Panc1 (cell line): Measurements from ENCODE around the gene EEF1A2. TPM values are rescaled to one million over a fixed set of nuclear protein-coding genes. Genes with fewer than 3 reads are reported as not detected.

Source experiments
- ATAC-seq: fragments of 200-7000 bp; cut with Tn5 transposase; 2 replicates; pipeline ENCODE4 v1.9.1; 2020; ENCODE audit warnings: mild to moderate bottlenecking, moderate library complexity
- BruUV-seq: library from RNA; stranded (reverse); fragments of 400-500 nt; replicated peaks from 2 replicates; lab custom pipeline; 2021; lab: Mats Ljungman, UMichigan
- CTCF ChIA-PET: fragments of 300-600 bp; sonication (Branson Sonifier 250); formaldehyde crosslinking; loops from one replicate; lab custom pipeline; 2022; ENCODE audit warnings: antibody characterized with exemption; lab: Charles Lee
- POLR2A ChIA-PET: fragments of 300-600 bp; sonication (Branson Sonifier 250); formaldehyde crosslinking; loops from one replicate; lab custom pipeline; 2022; ENCODE audit warnings: antibody characterized with exemption; lab: Charles Lee
- DNase-seq: peaks from one replicate; pipeline ENCODE4 v3.0.0-alpha.2; 2010; ENCODE audit warnings: low read depth, low spot score
- H3K27ac ChIP-seq: 2 replicates; pipeline ENCODE4 v1.5.1; 2011; ENCODE audit warnings: mild to moderate bottlenecking, low read length, inconsistent platforms
- H3K27me3 ChIP-seq: fragments of 200-500 bp; sonication (Bioruptor generic); 2 replicates; pipeline ENCODE4 v1.6.0; 2014; ENCODE audit warnings: low read length, inconsistent platforms; ENCODE audit not compliant: control insufficient read depth, insufficient read depth
- H3K36me3 ChIP-seq: fragments of 200-500 bp; sonication (Bioruptor generic); 2 replicates; pipeline ENCODE4 v1.5.1; 2014; ENCODE audit warnings: inconsistent platforms, mild to moderate bottlenecking, low read length, moderate library complexity; ENCODE audit not compliant: control insufficient read depth, insufficient read depth
- H3K4me1 ChIP-seq: 2 replicates; pipeline ENCODE4 v1.5.1; 2011; ENCODE audit warnings: inconsistent platforms, mild to moderate bottlenecking, low read length, moderate library complexity; ENCODE audit not compliant: control insufficient read depth, insufficient read depth
- H3K4me3 ChIP-seq, 2 experiments: 2 replicates each; pipeline ENCODE4 v1.5.1; 2011 to 2012; ENCODE audit warnings: low read depth in 2 of 2, low read length in 2 of 2, mild to moderate bottlenecking in 2 of 2, inconsistent platforms in 1 of 2, moderate library complexity in 1 of 2
- H3K9me3 ChIP-seq: fragments of 200-500 bp; sonication (Bioruptor generic); 2 replicates; pipeline ENCODE4 v1.5.1; 2014; ENCODE audit warnings: low read depth, mild to moderate bottlenecking, inconsistent platforms, low read length, moderate library complexity; ENCODE audit not compliant: control insufficient read depth, insufficient read depth
- POLR2AphosphoS5 ChIP-seq: IDR thresholded peaks from 2 replicates; pipeline ENCODE4 v1.6.1; 2012; ENCODE audit warnings: mild to moderate bottlenecking, low read depth, low read length, moderate library complexity
- SIN3A ChIP-seq: IDR thresholded peaks from 2 replicates; pipeline ENCODE4 v1.6.1; 2012; ENCODE audit warnings: low read depth, mild to moderate bottlenecking, low read length, moderate library complexity, borderline replicate concordance; ENCODE audit not compliant: insufficient read depth
- TCF7L2 ChIP-seq: IDR thresholded peaks from 2 replicates; pipeline ENCODE4 v1.6.1; 2011; ENCODE audit warnings: mild to moderate bottlenecking, low read depth, low read length, inconsistent platforms
- in situ Hi-C: cut with HindIII; loops from 2 replicates; pipeline ENCODE4 v1.10.0; 2016; ENCODE audit warnings: low sequenced_read_pairs, low pct_unique_long_range_greater_than_20kb
- intact Hi-C: fragments of 100-400 bp; cut with micrococcal nuclease; formaldehyde crosslinking; loops from one replicate; pipeline ENCODE4 v1.10.0; 2022; ENCODE audit not compliant: unreplicated experiment
- total RNA-seq: library from RNA; stranded (reverse); gene quantifications from one replicate; pipeline ENCODE4 v1.2.1, GENCODE V29; 2021; ENCODE audit not compliant: unreplicated experiment
- TF ChIP-seq, protein P1 (sequence below), 2 experiments: IDR thresholded peaks; 2 replicates each; pipeline ENCODE4 v1.6.1; 2011 to 2012; ENCODE audit warnings: low read depth in 2 of 2, control low read depth in 1 of 2, low read length in 1 of 2, mild to moderate bottlenecking in 1 of 2, moderate library complexity in 1 of 2; ENCODE audit not compliant: insufficient read depth in 1 of 2
- TF ChIP-seq, protein P2 (sequence below): fragments of 450-650 bp; IDR thresholded peaks from 2 replicates; pipeline ENCODE4 v1.5.1; 2017; ENCODE audit warnings: mild to moderate bottlenecking

EEF1A2 gene
- total RNA-seq, 1 experiment from 2014 or later, result 178 TPM

DNA sequence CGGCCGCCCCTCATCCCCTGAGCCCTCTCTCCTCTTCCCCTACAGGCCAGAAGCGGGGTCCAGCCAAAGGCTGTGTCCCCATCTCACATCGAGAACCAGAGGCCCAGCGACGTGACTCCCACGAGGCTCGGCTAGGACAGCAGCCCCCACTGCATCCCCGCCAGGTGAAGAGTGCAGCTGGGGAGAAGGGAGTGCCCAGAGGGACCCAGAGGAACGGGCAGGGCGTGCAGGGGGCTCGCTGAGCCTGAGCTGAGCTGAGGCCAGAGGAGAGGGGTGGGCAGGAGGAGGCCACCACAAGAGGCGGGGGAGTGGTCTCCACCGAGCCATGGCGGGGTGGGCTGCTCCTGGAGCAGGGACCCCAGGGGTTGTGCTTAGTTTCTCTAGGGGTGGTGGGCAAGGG, 59.0 kb downstream of the EEF1A2 start:
- Histone ChIP-seq H3K27me3 (no peaks in the 10 kb centered on the region), H3K4me1 (peaks cover 5% of the 10 kb centered on the region; the same call in 1 of the 2 replicates), H3K27ac (no peak overlapping the region), H3K36me3 (no peaks in the 10 kb centered on the region), H3K4me3 (no peak overlapping the region), H3K9me3 (no peaks in the 10 kb centered on the region)
- TF ChIP-seq, protein P1, sequence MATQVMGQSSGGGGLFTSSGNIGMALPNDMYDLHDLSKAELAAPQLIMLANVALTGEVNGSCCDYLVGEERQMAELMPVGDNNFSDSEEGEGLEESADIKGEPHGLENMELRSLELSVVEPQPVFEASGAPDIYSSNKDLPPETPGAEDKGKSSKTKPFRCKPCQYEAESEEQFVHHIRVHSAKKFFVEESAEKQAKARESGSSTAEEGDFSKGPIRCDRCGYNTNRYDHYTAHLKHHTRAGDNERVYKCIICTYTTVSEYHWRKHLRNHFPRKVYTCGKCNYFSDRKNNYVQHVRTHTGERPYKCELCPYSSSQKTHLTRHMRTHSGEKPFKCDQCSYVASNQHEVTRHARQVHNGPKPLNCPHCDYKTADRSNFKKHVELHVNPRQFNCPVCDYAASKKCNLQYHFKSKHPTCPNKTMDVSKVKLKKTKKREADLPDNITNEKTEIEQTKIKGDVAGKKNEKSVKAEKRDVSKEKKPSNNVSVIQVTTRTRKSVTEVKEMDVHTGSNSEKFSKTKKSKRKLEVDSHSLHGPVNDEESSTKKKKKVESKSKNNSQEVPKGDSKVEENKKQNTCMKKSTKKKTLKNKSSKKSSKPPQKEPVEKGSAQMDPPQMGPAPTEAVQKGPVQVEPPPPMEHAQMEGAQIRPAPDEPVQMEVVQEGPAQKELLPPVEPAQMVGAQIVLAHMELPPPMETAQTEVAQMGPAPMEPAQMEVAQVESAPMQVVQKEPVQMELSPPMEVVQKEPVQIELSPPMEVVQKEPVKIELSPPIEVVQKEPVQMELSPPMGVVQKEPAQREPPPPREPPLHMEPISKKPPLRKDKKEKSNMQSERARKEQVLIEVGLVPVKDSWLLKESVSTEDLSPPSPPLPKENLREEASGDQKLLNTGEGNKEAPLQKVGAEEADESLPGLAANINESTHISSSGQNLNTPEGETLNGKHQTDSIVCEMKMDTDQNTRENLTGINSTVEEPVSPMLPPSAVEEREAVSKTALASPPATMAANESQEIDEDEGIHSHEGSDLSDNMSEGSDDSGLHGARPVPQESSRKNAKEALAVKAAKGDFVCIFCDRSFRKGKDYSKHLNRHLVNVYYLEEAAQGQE (IDR thresholded peaks at IDR 0.05; ENCODE audit: insufficient read depth in 1 of 2, low read depth in 2 of 2, low read length in 1 of 2), result no peak
- TF ChIP-seq SIN3A, result no peak
- no peak for TF ChIP-seq POLR2AphosphoS5
- TF ChIP-seq, protein P2, sequence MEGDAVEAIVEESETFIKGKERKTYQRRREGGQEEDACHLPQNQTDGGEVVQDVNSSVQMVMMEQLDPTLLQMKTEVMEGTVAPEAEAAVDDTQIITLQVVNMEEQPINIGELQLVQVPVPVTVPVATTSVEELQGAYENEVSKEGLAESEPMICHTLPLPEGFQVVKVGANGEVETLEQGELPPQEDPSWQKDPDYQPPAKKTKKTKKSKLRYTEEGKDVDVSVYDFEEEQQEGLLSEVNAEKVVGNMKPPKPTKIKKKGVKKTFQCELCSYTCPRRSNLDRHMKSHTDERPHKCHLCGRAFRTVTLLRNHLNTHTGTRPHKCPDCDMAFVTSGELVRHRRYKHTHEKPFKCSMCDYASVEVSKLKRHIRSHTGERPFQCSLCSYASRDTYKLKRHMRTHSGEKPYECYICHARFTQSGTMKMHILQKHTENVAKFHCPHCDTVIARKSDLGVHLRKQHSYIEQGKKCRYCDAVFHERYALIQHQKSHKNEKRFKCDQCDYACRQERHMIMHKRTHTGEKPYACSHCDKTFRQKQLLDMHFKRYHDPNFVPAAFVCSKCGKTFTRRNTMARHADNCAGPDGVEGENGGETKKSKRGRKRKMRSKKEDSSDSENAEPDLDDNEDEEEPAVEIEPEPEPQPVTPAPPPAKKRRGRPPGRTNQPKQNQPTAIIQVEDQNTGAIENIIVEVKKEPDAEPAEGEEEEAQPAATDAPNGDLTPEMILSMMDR, result no peak
- no peak for TF ChIP-seq TCF7L2
- ATAC-seq, result no peak
- intact Hi-C loops (no loop called here), in situ Hi-C loops (no loop called here)
- POLR2A ChIA-PET, result no interaction called here
- CTCF ChIA-PET, result no interaction called here
- BruUV-seq, result no TSS peak
- no peak for DNase-seq

DNA sequence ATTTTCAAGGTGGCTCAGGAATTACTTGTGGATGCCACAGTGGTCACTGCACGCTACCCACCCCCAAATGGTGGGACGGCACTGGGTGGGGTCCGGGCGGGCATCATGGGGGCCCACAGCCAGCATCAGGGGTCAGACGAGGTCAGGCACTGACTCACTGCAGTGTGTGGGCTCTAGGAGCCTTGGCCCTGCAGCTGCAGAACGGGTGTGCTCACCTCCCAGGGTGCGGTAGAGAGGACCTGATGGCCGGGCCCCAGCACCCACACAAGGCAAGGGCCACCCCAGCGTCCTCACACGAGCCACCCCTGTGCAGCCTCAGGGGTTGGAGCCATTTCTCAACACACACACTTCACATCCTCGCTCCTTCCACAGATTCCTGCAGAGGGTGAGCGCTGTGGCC, 60.8 kb downstream of the EEF1A2 start:
- TF ChIP-seq SIN3A (no peak), POLR2AphosphoS5 (no peak), TCF7L2 (no peak)
- TF ChIP-seq, protein P1 (IDR thresholded peaks at IDR 0.05; ENCODE audit: insufficient read depth in 1 of 2, low read depth in 2 of 2, low read length in 1 of 2), result no peak
- TF ChIP-seq, protein P2, result no peak
- peaks cover 5% of the 10 kb centered on the region; the same call in 1 of the 2 replicates for H3K4me1 ChIP-seq
- POLR2A ChIA-PET, result no interaction called here
- no peaks in the 10 kb centered on the region for H3K9me3 ChIP-seq
- no peaks in the 10 kb centered on the region for H3K27me3 ChIP-seq
- no peak for DNase-seq
- H3K36me3 ChIP-seq, result no peaks in the 10 kb centered on the region
- no TSS peak for BruUV-seq
- H3K4me3 ChIP-seq, result no peak overlapping the region
- CTCF ChIA-PET, result no interaction called here
- intact Hi-C loops (no loop called here), in situ Hi-C loops (no loop called here)
- H3K27ac ChIP-seq, result no peak overlapping the region
- ATAC-seq, result no peak

Other genes starting within 250 kb of the EEF1A2 start
- gene NKAIN4, start 244.6 kb downstream of the EEF1A2 start, total RNA-seq, result 5.5 TPM
- gene ARFGAP1, start 226.3 kb downstream of the EEF1A2 start, total RNA-seq, result 110 TPM
- gene COL20A1, start 205.9 kb downstream of the EEF1A2 start, total RNA-seq, result 0.23 TPM
- 2.4 TPM for gene CHRNA4, start 137.7 kb downstream of the EEF1A2 start, total RNA-seq
- 19.4 TPM for gene KCNQ2, start 26.4 kb downstream of the EEF1A2 start, total RNA-seq
- gene PPDPF, start 21.7 kb upstream of the EEF1A2 start, total RNA-seq, result 241 TPM
- 6.5 TPM for gene PTK6, start 38.3 kb upstream of the EEF1A2 start, total RNA-seq
- not detected for gene SRMS, start 48.7 kb upstream of the EEF1A2 start, total RNA-seq
- gene FNDC11, start 55.1 kb upstream of the EEF1A2 start, total RNA-seq, result 1.3 TPM
- 41.5 TPM for gene HELZ2, start 75.2 kb upstream of the EEF1A2 start, total RNA-seq
- gene GMEB2, start 128.0 kb upstream of the EEF1A2 start, total RNA-seq, result 13.1 TPM
- 42.7 TPM for gene STMN3, start 154.3 kb upstream of the EEF1A2 start, total RNA-seq
- gene RTEL1, start 159.2 kb upstream of the EEF1A2 start, total RNA-seq, result 26.1 TPM
- gene TNFRSF6B, start 197.6 kb upstream of the EEF1A2 start, total RNA-seq, result not detected
- gene ARFRP1, start 208.9 kb upstream of the EEF1A2 start, total RNA-seq, result 57.9 TPM
- gene ZGPAT, start 209.0 kb upstream of the EEF1A2 start, total RNA-seq, result 35.8 TPM
- gene LIME1, start 237.6 kb upstream of the EEF1A2 start, total RNA-seq, result 15.2 TPM
- gene SLC2A4RG, start 240.7 kb upstream of the EEF1A2 start, total RNA-seq, result 166 TPM